Measurements from ENCODE around the gene TMEM8B.
A peak's percentile ranks its signal among the peaks of the same experiment; 100 is the strongest.

The TMEM8B gene

DNA sequence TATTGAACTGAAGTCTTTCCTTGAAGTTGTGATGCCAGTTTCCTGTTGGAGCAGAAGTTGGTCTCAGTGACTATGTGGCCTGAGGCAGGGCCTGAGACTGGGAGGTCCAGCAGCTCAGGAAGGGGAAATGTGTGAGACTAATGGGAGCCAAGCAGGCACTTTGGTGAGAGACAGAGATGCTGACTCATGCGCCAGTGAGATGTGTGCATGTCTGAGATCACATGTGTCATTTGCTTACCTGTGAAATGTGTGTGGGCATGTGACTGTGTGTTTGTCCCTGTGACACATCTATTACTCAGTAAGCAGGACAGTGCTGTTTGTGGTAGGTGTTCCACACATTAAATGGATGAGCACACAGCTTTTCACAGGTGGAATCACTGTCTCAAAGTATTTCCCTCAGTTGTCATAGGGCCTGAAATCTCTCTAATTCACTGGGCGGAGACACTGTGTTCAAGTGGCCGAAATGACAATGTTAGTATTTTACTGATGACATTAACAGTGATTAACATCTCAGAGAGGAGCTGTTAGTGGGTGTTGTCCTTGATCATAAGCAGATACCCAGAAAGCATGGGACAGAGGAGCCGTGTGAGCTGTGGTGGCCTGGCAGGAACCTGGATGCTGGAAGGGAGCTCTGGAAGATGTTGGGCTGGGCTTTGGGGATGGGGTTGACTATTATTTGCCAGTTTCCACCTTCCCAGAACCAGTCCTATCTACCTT is 30.2 kb upstream of the TMEM8B start:
- TF ChIP-seq, protein P1, sequence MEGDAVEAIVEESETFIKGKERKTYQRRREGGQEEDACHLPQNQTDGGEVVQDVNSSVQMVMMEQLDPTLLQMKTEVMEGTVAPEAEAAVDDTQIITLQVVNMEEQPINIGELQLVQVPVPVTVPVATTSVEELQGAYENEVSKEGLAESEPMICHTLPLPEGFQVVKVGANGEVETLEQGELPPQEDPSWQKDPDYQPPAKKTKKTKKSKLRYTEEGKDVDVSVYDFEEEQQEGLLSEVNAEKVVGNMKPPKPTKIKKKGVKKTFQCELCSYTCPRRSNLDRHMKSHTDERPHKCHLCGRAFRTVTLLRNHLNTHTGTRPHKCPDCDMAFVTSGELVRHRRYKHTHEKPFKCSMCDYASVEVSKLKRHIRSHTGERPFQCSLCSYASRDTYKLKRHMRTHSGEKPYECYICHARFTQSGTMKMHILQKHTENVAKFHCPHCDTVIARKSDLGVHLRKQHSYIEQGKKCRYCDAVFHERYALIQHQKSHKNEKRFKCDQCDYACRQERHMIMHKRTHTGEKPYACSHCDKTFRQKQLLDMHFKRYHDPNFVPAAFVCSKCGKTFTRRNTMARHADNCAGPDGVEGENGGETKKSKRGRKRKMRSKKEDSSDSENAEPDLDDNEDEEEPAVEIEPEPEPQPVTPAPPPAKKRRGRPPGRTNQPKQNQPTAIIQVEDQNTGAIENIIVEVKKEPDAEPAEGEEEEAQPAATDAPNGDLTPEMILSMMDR (IDR thresholded peaks at IDR 0.05), result no peak
- no peak overlapping the region for H3K4me3 ChIP-seq
- H3K27ac ChIP-seq, result no peak overlapping the region
- DNase-seq (ENCODE audit: low spot score), result peak; percentile 57

DNA sequence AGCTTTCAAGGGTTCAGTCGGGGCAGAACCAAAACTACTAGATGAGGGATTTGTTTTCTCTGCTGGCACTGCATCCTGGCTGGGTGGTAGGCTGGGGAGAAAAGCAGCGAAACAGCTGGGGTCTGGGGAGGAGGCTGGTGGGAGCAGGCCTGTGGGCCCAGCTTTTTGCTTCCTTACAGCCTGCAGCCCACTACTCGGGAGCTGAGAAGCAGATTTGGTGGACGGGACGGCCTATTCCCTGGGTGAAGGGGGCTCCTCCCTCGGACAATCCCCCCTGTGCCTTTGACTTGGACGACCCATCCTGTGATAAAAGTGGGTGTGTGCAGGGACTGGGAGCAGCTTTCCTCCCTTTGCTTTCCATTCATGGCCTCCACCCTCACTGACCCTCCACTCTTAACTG is 28.5 kb upstream of the TMEM8B start:
- Histone ChIP-seq H3K27ac (no peak overlapping the region), H3K4me3 (no peak overlapping the region)
- DNase-seq (ENCODE audit: low spot score), result peak; percentile 63
- TF ChIP-seq, protein P1 (IDR thresholded peaks at IDR 0.05), result no peak

DNA sequence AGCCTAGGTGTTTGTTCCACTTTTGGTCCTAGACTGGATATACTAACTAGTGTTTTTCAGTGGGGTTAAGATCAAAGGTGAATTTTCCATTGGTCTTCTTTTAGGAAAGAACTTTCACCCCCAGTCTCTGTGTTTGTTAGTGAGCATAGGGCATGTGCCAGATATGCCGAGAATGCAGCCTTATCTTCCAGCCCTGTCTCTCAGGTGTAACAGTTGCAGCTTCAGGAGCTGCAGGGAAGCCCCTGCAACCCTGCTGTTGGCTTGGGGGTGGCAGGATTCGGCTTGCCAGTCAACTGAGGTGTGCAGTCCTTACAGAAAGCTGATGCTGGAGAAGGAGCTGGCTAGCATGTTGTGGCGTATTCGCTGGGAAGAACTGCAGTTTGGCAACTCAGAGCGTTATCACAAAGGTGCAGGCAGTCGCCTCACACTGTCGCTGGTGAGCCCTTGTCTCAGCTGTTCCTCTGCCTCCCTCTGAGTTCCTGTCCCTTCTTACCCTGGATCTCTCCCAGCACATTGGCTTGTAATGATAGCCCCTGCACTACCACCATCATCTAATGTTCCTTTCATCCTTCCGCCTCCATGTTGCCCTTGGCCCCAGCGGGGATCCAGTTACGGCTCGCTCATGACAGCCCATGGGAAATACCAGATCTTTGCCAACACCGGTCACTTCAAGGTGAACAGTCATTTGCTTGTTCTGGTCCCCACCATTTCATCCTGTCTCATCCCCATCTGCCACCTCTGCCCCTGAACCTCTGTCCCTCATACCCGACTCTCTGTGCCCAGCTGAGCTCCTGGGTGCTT is 27.5 kb upstream of the TMEM8B start:
- TF ChIP-seq, protein P1 (IDR thresholded peaks at IDR 0.05), result no peak
- DNase-seq (ENCODE audit: low spot score), result no peak

DNA sequence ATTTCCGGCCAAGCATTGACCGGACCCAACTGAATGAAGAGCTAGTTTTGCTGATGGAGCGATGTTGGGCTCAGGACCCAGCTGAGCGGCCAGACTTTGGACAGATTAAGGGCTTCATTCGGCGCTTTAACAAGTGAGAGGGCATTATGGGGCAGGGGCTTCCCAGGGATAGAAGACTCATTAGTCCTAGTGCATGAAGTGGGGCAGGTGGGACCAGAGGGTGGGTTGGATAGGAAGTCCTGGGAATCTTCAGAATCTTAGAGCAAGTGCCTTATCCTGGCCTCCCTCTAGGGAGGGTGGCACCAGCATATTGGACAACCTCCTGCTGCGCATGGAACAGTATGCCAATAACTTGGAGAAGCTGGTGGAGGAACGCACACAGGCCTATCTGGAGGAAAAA is 22.9 kb upstream of the TMEM8B start:
- Histone ChIP-seq H3K27ac (no peak overlapping the region), H3K4me3 (no peak overlapping the region)
- DNase-seq (ENCODE audit: low spot score), result peak; percentile 24
- TF ChIP-seq, protein P1 (IDR thresholded peaks at IDR 0.05), result no peak

More for the DNA sequence above, 27.5 kb upstream of the TMEM8B start:
- H3K4me3 ChIP-seq, result no peak overlapping the region
- no peak overlapping the region for H3K27ac ChIP-seq

DNA sequence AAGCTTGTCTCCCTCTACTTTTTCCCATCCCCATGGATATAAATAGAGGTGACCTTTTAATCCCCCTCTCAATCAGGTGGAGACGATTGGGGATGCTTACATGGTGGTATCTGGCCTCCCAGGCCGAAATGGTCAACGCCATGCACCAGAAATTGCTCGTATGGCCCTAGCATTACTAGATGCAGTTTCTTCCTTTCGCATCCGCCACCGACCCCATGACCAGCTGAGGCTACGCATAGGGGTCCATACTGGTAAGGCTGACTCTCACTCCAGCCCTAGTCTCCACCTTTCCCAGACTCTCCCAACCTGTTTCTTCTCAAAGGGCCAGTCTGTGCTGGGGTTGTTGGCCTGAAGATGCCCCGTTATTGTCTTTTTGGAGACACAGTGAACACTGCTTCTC is 20.6 kb upstream of the TMEM8B start:
- Histone ChIP-seq H3K4me3 (no peak overlapping the region), H3K27ac (no peak overlapping the region)
- TF ChIP-seq, protein P1 (IDR thresholded peaks at IDR 0.05), result no peak
- no peak for DNase-seq (ENCODE audit: low spot score)

DNA sequence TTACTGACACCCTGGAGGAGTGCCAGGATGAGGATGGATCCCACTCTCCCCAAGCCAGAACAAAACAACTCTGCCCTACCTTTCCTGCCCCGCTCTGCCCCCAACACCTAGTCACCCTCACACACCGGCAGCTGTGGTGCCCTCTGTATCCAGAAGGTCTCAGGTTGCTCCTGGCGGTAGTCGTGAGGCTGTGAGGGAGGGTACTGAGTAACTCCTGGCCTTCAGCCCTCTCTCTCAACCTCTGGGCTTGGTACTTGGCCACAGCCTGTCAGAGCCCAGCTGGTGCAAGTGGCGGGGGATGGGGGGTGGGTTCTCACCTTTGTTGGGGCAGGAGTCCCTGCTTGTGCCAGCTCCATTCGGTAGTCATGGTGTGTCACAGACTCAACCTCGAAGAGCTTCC is 18.9 kb upstream of the TMEM8B start:
- no peak overlapping the region for H3K27ac ChIP-seq

More for the DNA sequence above, 18.9 kb upstream of the TMEM8B start:
- TF ChIP-seq, protein P1 (IDR thresholded peaks at IDR 0.05), result no peak
- DNase-seq (ENCODE audit: low spot score), result no peak
- H3K4me3 ChIP-seq, result no peak overlapping the region
